ENCODE data around the gene NT5C1A. TPM values are rescaled to one million over a fixed set of nuclear protein-coding genes. Genes with fewer than 3 reads are reported as not detected.

NT5C1A gene
- total RNA-seq, 1 donor from 2014 or later = not detected

DNA sequence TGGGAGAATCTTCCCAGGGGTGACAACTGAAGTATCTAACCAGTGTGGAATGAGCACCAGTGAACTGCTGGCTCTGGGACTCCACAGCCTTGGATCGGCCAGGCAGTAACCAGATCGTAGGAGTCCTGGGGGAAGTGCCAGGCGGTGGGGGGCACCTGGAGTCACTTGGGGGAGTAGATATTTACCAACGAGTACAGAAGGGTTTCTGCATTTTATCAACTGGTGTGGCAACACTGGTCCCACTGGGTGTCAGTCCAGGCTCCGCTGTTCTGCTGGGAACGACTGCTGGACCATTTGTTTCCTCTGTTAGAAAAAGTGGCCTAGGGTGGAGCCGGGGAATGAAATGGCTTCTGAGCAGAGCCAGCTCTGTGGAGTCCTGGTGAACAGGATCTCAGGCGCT lies 46.9 kb downstream of the NT5C1A start:
- DNase-seq (ENCODE audit: low spot score) = no peak
- Mint-ChIP-seq H3K9me3 (ENCODE audit: unreplicated experiment) (no peaks in the 10 kb centered on the region), H3K4me1 (ENCODE audit: unreplicated experiment) (no peaks in the 10 kb centered on the region), H3K36me3 (ENCODE audit: low read depth, unreplicated experiment) (no peaks in the 10 kb centered on the region), H3K4me3 (ENCODE audit: unreplicated experiment) (no peak overlapping the region), H3K27me3 (ENCODE audit: unreplicated experiment) (peaks cover 7% of the 10 kb centered on the region), H3K27ac (ENCODE audit: unreplicated experiment) (no peak overlapping the region)
- TF ChIP-seq, protein P1, sequence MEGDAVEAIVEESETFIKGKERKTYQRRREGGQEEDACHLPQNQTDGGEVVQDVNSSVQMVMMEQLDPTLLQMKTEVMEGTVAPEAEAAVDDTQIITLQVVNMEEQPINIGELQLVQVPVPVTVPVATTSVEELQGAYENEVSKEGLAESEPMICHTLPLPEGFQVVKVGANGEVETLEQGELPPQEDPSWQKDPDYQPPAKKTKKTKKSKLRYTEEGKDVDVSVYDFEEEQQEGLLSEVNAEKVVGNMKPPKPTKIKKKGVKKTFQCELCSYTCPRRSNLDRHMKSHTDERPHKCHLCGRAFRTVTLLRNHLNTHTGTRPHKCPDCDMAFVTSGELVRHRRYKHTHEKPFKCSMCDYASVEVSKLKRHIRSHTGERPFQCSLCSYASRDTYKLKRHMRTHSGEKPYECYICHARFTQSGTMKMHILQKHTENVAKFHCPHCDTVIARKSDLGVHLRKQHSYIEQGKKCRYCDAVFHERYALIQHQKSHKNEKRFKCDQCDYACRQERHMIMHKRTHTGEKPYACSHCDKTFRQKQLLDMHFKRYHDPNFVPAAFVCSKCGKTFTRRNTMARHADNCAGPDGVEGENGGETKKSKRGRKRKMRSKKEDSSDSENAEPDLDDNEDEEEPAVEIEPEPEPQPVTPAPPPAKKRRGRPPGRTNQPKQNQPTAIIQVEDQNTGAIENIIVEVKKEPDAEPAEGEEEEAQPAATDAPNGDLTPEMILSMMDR (IDR thresholded peaks at IDR 0.05; ENCODE audit: unreplicated experiment) = no peak

DNA sequence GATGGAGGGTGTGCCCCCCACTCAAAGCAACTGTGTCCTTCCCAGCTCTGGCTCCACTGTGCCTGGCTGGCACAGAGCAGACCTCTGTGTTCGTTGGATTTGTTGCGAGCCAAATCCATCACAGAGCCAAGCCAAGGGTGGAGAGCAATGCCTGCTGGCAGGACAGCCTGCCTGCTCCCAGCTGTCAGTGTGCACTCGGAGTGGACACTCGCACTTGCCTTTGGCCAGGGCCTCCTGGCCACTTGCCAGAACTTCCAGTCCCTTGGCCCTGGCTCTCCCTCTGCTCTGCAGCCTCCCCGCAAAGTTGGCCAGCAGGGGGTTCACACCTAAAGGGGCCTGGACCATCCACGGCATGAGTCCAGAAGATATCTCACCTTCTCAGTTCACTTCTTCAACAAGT lies 48.9 kb downstream of the NT5C1A start:
- peaks cover 7% of the 10 kb centered on the region for H3K27me3 Mint-ChIP-seq (ENCODE audit: unreplicated experiment)
- H3K4me3 Mint-ChIP-seq (ENCODE audit: unreplicated experiment) = no peak overlapping the region
- no peak overlapping the region for H3K27ac Mint-ChIP-seq (ENCODE audit: unreplicated experiment)
- no peak for DNase-seq (ENCODE audit: low spot score)
- H3K9me3 Mint-ChIP-seq (ENCODE audit: unreplicated experiment) = no peaks in the 10 kb centered on the region
- H3K36me3 Mint-ChIP-seq (ENCODE audit: low read depth, unreplicated experiment) = no peaks in the 10 kb centered on the region
- H3K4me1 Mint-ChIP-seq (ENCODE audit: unreplicated experiment) = no peaks in the 10 kb centered on the region
- TF ChIP-seq, protein P1 (IDR thresholded peaks at IDR 0.05; ENCODE audit: unreplicated experiment) = no peak

DNA sequence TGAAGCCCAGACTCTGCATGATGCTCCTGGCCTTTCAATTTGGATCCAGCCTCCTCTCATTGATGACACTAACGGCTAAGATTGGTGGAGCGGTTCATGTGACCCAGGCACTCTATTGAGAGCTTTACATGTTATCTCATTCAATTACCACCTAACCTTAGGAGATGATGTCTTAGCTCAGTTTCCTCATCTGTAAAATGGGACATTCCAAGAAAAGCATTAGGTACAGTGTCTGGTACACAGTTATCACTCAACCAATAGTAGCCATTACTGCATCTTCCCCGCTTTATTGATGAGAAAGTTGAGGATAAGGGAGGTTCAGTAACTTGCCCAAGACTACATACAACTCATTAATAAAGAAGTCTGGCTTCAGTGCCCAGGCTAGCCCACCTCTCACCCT lies 49.5 kb downstream of the NT5C1A start:
- no peaks in the 10 kb centered on the region for H3K9me3 Mint-ChIP-seq (ENCODE audit: unreplicated experiment)
- no peak overlapping the region for H3K4me3 Mint-ChIP-seq (ENCODE audit: unreplicated experiment)
- TF ChIP-seq, protein P1 (IDR thresholded peaks at IDR 0.05; ENCODE audit: unreplicated experiment) = no peak
- no peak overlapping the region for H3K27ac Mint-ChIP-seq (ENCODE audit: unreplicated experiment)
- peaks cover 7% of the 10 kb centered on the region for H3K27me3 Mint-ChIP-seq (ENCODE audit: unreplicated experiment)
- H3K36me3 Mint-ChIP-seq (ENCODE audit: low read depth, unreplicated experiment) = no peaks in the 10 kb centered on the region
- DNase-seq (ENCODE audit: low spot score) = no peak
- H3K4me1 Mint-ChIP-seq (ENCODE audit: unreplicated experiment) = no peaks in the 10 kb centered on the region

DNA sequence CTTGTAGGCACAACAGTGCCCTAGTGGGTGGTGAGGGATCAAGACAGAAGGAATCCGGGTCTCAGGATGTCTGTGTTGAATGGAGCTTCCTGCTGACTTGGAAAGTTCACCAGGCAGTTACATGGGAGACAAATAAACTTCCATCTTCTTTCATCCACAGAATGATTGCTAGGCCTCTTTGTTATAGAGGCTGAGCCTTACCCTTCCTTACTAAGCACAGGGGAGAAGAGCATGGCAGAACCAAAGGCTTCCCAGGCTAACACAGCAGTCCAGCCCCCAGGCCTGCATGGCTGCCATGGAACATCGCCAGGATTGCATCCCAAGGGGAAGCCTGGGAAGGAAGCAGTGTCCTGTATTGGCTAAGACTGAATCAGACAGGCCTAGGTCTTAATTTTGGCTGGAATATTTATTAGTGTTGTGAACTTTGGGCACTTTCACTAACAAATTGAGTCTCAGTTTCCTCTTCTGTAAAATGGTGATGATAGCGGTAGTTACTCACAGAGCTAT lies 51.2 kb downstream of the NT5C1A start:
- Mint-ChIP-seq H3K9me3 (ENCODE audit: unreplicated experiment) (no peaks in the 10 kb centered on the region), H3K4me1 (ENCODE audit: unreplicated experiment) (no peaks in the 10 kb centered on the region), H3K27me3 (ENCODE audit: unreplicated experiment) (peaks cover 6% of the 10 kb centered on the region), H3K4me3 (ENCODE audit: unreplicated experiment) (no peak overlapping the region), H3K36me3 (ENCODE audit: low read depth, unreplicated experiment) (no peaks in the 10 kb centered on the region), H3K27ac (ENCODE audit: unreplicated experiment) (no peak overlapping the region)
- no peak for DNase-seq (ENCODE audit: low spot score)
- TF ChIP-seq, protein P1 (IDR thresholded peaks at IDR 0.05; ENCODE audit: unreplicated experiment) = no peak

DNA sequence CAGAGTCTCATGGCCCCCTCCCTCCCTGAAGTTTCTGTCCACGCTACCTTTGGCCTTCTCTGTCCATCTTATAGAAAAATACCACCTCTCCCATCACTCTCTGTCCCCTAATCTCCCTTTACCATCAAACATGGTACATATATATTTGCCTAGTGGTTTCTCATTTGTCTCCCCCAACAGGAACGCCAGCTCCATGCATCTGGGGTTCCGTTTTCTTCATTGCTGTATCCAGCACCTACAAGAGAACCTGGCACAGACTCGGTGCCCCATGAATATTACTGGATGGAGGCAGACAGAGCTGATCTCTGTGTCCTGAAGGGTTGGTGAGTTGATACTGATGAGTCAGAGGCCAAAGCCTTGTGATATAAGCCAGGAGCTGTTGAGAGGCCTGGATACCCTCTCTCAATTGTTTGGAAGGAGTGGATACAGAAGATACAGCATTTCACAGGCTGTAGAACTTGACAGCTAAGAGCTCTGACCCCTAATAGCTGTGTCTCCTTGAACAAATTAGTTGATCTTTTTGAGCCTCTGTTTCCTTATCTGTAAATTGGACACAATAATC lies 54.3 kb downstream of the NT5C1A start:
- no peaks in the 10 kb centered on the region for H3K36me3 Mint-ChIP-seq (ENCODE audit: low read depth, unreplicated experiment)
- no peaks in the 10 kb centered on the region for H3K4me1 Mint-ChIP-seq (ENCODE audit: unreplicated experiment)
- H3K27ac Mint-ChIP-seq (ENCODE audit: unreplicated experiment) = no peak overlapping the region
- H3K9me3 Mint-ChIP-seq (ENCODE audit: unreplicated experiment) = no peaks in the 10 kb centered on the region
- peaks cover 2% of the 10 kb centered on the region for H3K27me3 Mint-ChIP-seq (ENCODE audit: unreplicated experiment)
- no peak for DNase-seq (ENCODE audit: low spot score)
- TF ChIP-seq, protein P1 (IDR thresholded peaks at IDR 0.05; ENCODE audit: unreplicated experiment) = no peak
- no peak overlapping the region for H3K4me3 Mint-ChIP-seq (ENCODE audit: unreplicated experiment)

Data from endothelial cell (in vitro differentiated cells).